IMR-90 (cell line): ENCODE measurements around the gene ZNF575.

Experiments used
- MXI1 ChIP-seq: IDR thresholded peaks from 2 replicates; pipeline ENCODE4 v1.6.1; 2012; ENCODE audit warnings: low read depth, mild to moderate bottlenecking, low read length, moderate library complexity, borderline replicate concordance
- NFE2L2 ChIP-seq: fragments of 150-350 bp; IDR thresholded peaks from 2 replicates; pipeline ENCODE4 v1.6.1; 2016; ENCODE audit warnings: low read depth, mild to moderate bottlenecking, low read length
- POLR2A ChIP-seq: IDR thresholded peaks from 2 replicates; pipeline ENCODE4 v1.6.1; 2012; ENCODE audit warnings: mild to moderate bottlenecking, low read depth, low read length
- RAD21 ChIP-seq: IDR thresholded peaks from 2 replicates; pipeline ENCODE4 v1.6.1; 2012; ENCODE audit warnings: low read length, improper control_type of control experiment
- RCOR1 ChIP-seq: IDR thresholded peaks from 2 replicates; pipeline ENCODE4 v1.6.1; 2012; ENCODE audit warnings: mild to moderate bottlenecking, low read length, improper control_type of control experiment; ENCODE audit not compliant: insufficient replicate concordance
- RFX5 ChIP-seq: IDR thresholded peaks from 2 replicates; pipeline ENCODE4 v1.8.0; 2012; ENCODE audit warnings: low read depth, mild to moderate bottlenecking, low read length, moderate library complexity
- TF ChIP-seq, protein P1 (sequence below): conservative IDR thresholded peaks from 2 replicates; pipeline ENCODE4 v1.5.1; 2012; ENCODE audit warnings: mild to moderate bottlenecking, low read depth, low read length, improper control_type of control experiment

DNA sequence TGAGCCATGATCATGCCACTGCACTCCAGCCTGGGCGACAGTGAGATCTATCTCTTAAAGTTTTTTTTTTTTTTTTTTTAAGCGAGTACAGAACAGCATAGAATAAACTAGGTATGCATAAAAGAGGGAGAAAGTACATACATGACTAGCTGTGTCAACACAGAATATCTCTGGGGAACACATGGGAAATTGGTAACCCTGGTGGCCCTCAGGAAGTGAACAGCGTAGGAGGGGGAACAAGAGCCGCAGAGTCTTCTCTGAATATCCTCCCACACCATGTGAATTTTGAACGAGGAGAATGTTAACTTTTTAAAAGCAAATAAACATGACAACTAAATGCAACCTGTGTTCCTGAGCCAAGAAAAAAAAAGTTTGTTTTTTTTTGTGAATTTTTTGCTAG is 43.7 kb upstream of the ZNF575 start:
- TF ChIP-seq RCOR1 (no peak), POLR2A (no peak), RAD21 (no peak), RFX5 (no peak), NFE2L2 (no peak), MXI1 (no peak)
- TF ChIP-seq, protein P1, sequence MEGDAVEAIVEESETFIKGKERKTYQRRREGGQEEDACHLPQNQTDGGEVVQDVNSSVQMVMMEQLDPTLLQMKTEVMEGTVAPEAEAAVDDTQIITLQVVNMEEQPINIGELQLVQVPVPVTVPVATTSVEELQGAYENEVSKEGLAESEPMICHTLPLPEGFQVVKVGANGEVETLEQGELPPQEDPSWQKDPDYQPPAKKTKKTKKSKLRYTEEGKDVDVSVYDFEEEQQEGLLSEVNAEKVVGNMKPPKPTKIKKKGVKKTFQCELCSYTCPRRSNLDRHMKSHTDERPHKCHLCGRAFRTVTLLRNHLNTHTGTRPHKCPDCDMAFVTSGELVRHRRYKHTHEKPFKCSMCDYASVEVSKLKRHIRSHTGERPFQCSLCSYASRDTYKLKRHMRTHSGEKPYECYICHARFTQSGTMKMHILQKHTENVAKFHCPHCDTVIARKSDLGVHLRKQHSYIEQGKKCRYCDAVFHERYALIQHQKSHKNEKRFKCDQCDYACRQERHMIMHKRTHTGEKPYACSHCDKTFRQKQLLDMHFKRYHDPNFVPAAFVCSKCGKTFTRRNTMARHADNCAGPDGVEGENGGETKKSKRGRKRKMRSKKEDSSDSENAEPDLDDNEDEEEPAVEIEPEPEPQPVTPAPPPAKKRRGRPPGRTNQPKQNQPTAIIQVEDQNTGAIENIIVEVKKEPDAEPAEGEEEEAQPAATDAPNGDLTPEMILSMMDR = no peak
